LoVo (cell line): ENCODE data around the gene CNIH3.

Experiments
- DNase-seq: peaks from one replicate; pipeline ENCODE4 v3.0.0-alpha.2; 2016; ENCODE audit warnings: low spot score

The CNIH3 gene

GRCh38 chr1:224616756-224617409 lies 766 bp downstream of the CNIH3 start:
- DNase-seq = no peak

GRCh38 chr1:224617410-224618355 lies 1.6 kb downstream of the CNIH3 start:
- DNase-seq = no peak

- DNase-seq = no peak
These were observed 3.1 kb downstream of the CNIH3 start for GRCh38 chr1:224619209-224619608.

GRCh38 chr1:224620105-224620504 lies 4.0 kb downstream of the CNIH3 start:
- no peak for DNase-seq

- no peak for DNase-seq
These were observed 5.9 kb downstream of the CNIH3 start for GRCh38 chr1:224621813-224622682.

GRCh38 chr1:224622831-224623230 lies 6.7 kb downstream of the CNIH3 start:
- no peak for DNase-seq

- DNase-seq = no peak
These were observed 7.2 kb downstream of the CNIH3 start for GRCh38 chr1:224623310-224623714.

GRCh38 chr1:224623743-224624333 lies 7.7 kb downstream of the CNIH3 start:
- DNase-seq = peak; percentile 40

GRCh38 chr1:224624432-224624831 lies 8.3 kb downstream of the CNIH3 start:
- DNase-seq = no peak

GRCh38 chr1:224626042-224626441 lies 9.9 kb downstream of the CNIH3 start:
- DNase-seq = no peak

GRCh38 chr1:224629965-224630364 lies 13.8 kb downstream of the CNIH3 start:
- DNase-seq = no peak

- no peak for DNase-seq
These were observed 15.5 kb downstream of the CNIH3 start for GRCh38 chr1:224631462-224632115.

- DNase-seq = no peak
These were observed 16.3 kb downstream of the CNIH3 start for GRCh38 chr1:224632381-224632871.

GRCh38 chr1:224632921-224633321 lies 16.8 kb downstream of the CNIH3 start:
- DNase-seq = no peak

- no peak for DNase-seq
These were observed 19.2 kb downstream of the CNIH3 start for GRCh38 chr1:224635356-224635755.

GRCh38 chr1:224637515-224637914 lies 21.4 kb downstream of the CNIH3 start:
- DNase-seq = peak; percentile 56

- DNase-seq = no peak
These were observed 21.8 kb downstream of the CNIH3 start for GRCh38 chr1:224637936-224638335.

GRCh38 chr1:224639426-224639975 lies 23.4 kb downstream of the CNIH3 start:
- DNase-seq = no peak

GRCh38 chr1:224640018-224640417 lies 23.9 kb downstream of the CNIH3 start:
- no peak for DNase-seq

GRCh38 chr1:224640587-224640986 lies 24.5 kb downstream of the CNIH3 start:
- no peak for DNase-seq

- peak; percentile 18 for DNase-seq
These were observed 24.9 kb downstream of the CNIH3 start for GRCh38 chr1:224641030-224641429.
